Activated CD8-positive, alpha-beta T cell treated with anti-CD3 and anti-CD28 coated beads, Interleukin-2, amount 10 ng/mL, durations not matched to agents 7 days and 5 days (primary cell): Measurements from ENCODE around the gene KAT7. TPM values are rescaled to one million over a fixed set of nuclear protein-coding genes. Genes with fewer than 3 reads are reported as not detected.

Experiments
- ATAC-seq: fragments of 150-1000 bp; cut with Tn5 transposase; one replicate; pipeline ENCODE4 v1.10.0; 2021; ENCODE audit warnings: moderate library complexity
- CTCF ChIA-PET: fragments of 350-600 bp; sonication (Branson Sonifier 250); formaldehyde crosslinking; loops from one replicate; lab custom pipeline; 2021; ENCODE audit warnings: antibody characterized with exemption; lab: Charles Lee
- POLR2A ChIA-PET: fragments of 350-600 bp; sonication (Branson Sonifier 250); formaldehyde crosslinking; loops from one replicate; lab custom pipeline; 2021; ENCODE audit warnings: antibody characterized with exemption; lab: Charles Lee
- DNase-seq: peaks from one replicate; pipeline ENCODE4 v3.0.0-alpha.2; 2020
- H3K27ac Mint-ChIP-seq: one replicate; pipeline ENCODE4 v1.8.0; 2021; ENCODE audit warnings: mild to moderate bottlenecking, mixed read lengths
- H3K27me3 Mint-ChIP-seq: one replicate; pipeline ENCODE4 v1.8.0; 2021; ENCODE audit warnings: low read depth, mixed read lengths
- H3K36me3 Mint-ChIP-seq: one replicate; pipeline ENCODE4 v1.8.0; 2021; ENCODE audit warnings: low read depth, mixed read lengths
- H3K4me1 Mint-ChIP-seq: one replicate; pipeline ENCODE4 v1.8.0; 2021; ENCODE audit warnings: low read depth, mixed read lengths
- H3K4me3 Mint-ChIP-seq: one replicate; pipeline ENCODE4 v1.8.0; 2021; ENCODE audit warnings: mild to moderate bottlenecking, mixed read lengths
- H3K9me3 Mint-ChIP-seq: one replicate; pipeline ENCODE4 v1.8.0; 2022; ENCODE audit warnings: mixed read lengths; ENCODE audit not compliant: insufficient read depth
- total RNA-seq, 2 experiments: library from RNA; stranded (reverse); gene quantifications; one replicate each; pipeline ENCODE4 v1.2.3, GENCODE V29; 2021

KAT7 gene
- total RNA-seq, 2 experiments from 2014 or later, result 75.8 to 76.0 TPM

DNA sequence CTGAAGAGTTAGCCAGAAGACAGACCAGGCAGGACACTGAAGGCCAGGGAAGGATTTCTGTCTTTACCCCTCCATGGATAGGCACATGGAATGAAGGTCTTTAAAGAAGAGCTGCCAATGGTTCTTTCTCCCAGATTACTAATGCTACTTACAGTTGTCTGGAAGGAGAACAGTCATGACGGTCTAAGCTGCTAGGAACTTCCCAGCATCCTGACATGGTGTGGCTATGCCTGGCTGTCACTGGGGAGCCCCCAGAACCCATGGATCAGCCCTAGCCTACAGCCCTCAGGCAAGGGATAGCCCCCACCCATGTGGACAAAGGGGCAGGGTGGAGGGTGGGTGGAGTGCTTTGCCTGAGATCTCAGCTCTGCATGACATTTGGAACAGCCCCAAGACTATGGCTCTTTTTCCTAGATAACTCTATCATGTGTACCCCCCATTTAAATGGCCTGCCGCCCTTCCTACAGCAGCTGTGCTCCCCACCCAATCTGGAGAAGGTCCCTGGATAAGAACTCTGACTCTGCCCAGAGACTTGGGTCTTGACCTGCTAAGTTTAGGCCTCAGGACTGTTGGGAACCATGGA is 9.2 kb upstream of the KAT7 start:
- ChIA-PET CTCF (interaction anchor here (0.7 to 2.7 kb wide), 9 partner anchors 9 to 84 kb away, joined by 3 to 12 read pairs (median 3); partner anchors contain the start of genes FAM117A, KAT7 and SLC35B1), POLR2A (interaction anchor here (0.9 to 1.7 kb wide), 3 partner anchors 9 to 71 kb away, joined by 4 to 9 read pairs (median 4); partner anchors contain the start of genes FAM117A and KAT7)
- H3K9me3 Mint-ChIP-seq, result no peaks in the 10 kb centered on the region
- H3K4me1 Mint-ChIP-seq, result peaks cover 7% of the 10 kb centered on the region
- H3K27me3 Mint-ChIP-seq, result peaks cover 2% of the 10 kb centered on the region
- no peak overlapping the region for H3K27ac Mint-ChIP-seq
- ATAC-seq (peak; percentile 24), DNase-seq (no peak)
- no peaks in the 10 kb centered on the region for H3K36me3 Mint-ChIP-seq
- no peak overlapping the region for H3K4me3 Mint-ChIP-seq

DNA sequence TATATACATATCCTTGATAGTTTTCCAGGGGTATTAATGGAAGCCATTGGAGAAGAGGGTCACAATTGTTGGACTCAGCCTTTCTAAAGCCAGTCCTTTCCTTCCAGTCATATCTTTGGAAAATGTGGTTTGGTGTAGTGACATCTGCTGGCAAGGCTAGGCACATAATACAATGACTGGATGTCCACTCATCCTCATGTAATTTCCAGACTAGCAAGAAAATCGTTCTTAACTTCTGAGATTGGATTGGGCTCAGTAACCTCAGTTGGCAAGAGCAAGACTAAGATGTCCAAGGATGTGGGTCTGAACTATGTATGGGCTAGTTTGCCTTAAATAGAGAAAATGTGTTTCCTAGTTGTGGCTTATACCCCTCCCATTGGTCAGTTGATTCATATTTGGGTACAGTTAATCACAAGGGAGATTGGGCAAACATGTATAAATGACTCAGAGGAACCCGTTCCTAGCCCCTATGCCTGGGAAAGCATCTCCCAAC is 8.7 kb upstream of the KAT7 start:
- POLR2A ChIA-PET, result interaction anchor here (1.2 to 1.7 kb wide), 2 partner anchors 8 to 16 kb away, joined by 4 to 9 read pairs; partner anchors contain the start of genes FAM117A and KAT7
- Mint-ChIP-seq H3K9me3 (no peaks in the 10 kb centered on the region), H3K27ac (no peak overlapping the region), H3K4me3 (no peak overlapping the region), H3K36me3 (no peaks in the 10 kb centered on the region), H3K27me3 (peaks cover 2% of the 10 kb centered on the region), H3K4me1 (peaks cover 7% of the 10 kb centered on the region)
- DNase-seq (peak; percentile 40), ATAC-seq (peak; percentile 28)
- CTCF ChIA-PET, result interaction anchor here (0.7 to 2.7 kb wide), 7 partner anchors 8 to 84 kb away, joined by 3 to 12 read pairs (median 4); partner anchors contain the start of genes FAM117A and KAT7

DNA sequence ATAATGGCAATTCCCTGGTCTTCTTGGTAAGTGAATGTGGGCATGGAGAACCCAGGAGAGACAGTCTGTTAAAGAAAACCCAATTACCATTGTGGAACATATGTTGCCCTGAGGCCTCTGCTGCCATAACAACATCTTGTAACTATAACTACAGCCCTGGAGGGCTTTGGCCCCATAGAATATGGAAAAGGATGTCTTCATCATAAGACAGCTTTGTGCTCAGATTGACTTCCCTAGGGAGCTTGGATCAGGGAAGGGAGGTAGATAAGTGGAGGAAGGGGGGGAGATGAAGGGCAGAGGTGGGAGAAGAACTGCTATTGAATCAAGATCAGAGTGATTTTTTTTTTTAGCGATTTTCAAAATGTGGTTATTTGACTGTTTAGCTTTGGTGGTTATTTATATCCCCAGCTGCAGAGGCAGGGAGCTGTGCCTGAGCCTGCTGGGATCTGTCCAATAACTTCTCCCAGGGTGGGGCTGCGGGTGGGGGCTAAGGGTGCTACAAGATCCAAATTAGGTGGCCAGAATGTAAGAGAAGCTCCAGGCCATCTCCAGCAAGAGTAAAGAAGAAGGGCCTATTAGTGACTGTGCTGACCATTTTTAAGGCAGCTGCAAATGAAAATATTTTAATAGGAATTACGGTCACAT is 5.3 kb upstream of the KAT7 start:
- ATAC-seq, result no peak
- no peak overlapping the region for H3K4me3 Mint-ChIP-seq
- no peaks in the 10 kb centered on the region for H3K9me3 Mint-ChIP-seq
- no peaks in the 10 kb centered on the region for H3K27me3 Mint-ChIP-seq
- H3K27ac Mint-ChIP-seq, result no peak overlapping the region
- H3K36me3 Mint-ChIP-seq, result peaks cover 3% of the 10 kb centered on the region
- peaks cover 20% of the 10 kb centered on the region for H3K4me1 Mint-ChIP-seq
- ChIA-PET POLR2A (no interaction called here), CTCF (interaction anchor here (1.0 to 1.4 kb wide), 3 partner anchors 46 to 87 kb away, joined by 3 to 6 read pairs (median 4); partner anchors contain the start of gene SLC35B1)
- DNase-seq, result no peak

DNA sequence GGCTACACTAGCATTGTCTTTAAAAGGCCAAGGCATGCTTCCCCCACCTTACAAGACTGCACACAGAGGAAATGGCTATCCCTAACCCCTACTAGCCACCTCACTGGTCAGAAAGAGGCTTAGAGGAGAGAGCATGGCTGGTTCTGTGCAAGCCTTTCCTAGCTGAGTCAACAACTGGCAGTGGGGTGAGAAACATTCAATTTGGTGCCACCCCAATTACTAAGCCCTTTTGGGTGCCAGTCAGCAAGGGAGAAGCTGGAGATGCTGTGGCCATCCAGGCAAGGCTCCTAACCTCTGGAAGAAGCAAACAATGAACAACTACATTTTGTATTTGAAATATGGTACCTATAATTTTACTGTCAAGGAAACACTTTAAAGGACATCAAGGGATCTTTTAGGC is 4.7 kb upstream of the KAT7 start:
- peaks cover 3% of the 10 kb centered on the region for H3K36me3 Mint-ChIP-seq
- ChIA-PET CTCF (interaction anchor here (1.0 to 1.4 kb wide), 3 partner anchors 47 to 88 kb away, joined by 3 to 6 read pairs (median 4); partner anchors contain the start of gene SLC35B1), POLR2A (no interaction called here)
- no peaks in the 10 kb centered on the region for H3K9me3 Mint-ChIP-seq
- H3K27ac Mint-ChIP-seq, result no peak overlapping the region
- no peak for ATAC-seq
- no peaks in the 10 kb centered on the region for H3K27me3 Mint-ChIP-seq
- no peak for DNase-seq
- H3K4me1 Mint-ChIP-seq, result peaks cover 22% of the 10 kb centered on the region
- H3K4me3 Mint-ChIP-seq, result no peak overlapping the region

DNA sequence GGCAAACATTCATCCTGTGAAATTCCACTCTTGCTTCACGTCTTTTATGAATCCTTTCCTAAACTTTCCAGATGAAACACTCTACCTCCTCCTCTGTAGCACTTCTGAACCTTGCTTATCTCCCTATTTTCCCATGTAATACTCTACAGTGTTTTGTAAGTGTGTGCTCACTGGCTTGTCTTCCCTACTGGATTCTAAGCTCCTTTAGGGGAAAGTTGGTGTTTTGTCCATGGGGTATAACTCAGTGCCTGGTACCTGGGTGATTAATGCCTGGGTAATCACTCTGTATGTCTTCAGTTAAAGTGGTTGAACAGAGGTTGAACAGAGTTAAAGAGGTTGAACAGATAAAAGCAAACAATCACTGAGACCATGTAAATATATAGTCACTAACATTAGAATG is 3.8 kb upstream of the KAT7 start:
- Mint-ChIP-seq H3K27ac (no peak overlapping the region), H3K27me3 (no peaks in the 10 kb centered on the region), H3K4me1 (peaks cover 26% of the 10 kb centered on the region), H3K36me3 (peaks cover 5% of the 10 kb centered on the region), H3K4me3 (no peak overlapping the region), H3K9me3 (no peaks in the 10 kb centered on the region)
- ChIA-PET POLR2A (no interaction called here), CTCF (interaction anchor here (0.9 to 6.2 kb wide), 2 partner anchors 78 to 214 kb away, joined by 3 to 38 read pairs; partner anchors contain the start of gene SLC35B1)
- ATAC-seq (no peak), DNase-seq (no peak)

DNA sequence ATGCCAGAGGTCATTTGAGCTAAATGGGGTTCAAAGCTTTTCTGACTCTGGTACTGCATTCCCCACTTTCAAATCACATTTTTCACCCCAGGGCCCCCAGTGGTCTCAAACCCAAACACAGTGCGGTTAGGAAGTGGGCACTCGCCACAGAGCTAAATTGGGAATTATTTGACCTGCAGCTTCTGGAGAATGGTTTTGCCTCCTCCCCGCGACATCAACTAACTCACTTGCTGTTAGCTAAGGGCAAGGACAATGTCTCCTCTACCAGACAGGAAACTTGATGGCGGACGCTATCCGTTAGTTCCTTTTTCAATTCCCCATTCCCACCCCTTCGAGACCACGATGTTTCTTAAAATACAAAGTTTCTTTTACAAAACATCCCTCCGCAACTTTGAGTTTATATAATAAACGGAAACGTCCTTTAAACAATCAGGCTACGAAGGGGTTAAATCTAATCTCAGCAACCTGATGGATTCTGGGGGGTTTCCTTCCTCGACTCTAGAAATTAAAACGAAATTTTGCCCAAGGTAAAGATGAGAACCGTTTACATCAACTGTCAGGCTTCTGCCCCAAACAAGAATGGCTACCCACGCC is 500 bp upstream of the KAT7 start:
- Mint-ChIP-seq H3K36me3 (peaks cover 36% of the 10 kb centered on the region), H3K4me3 (peak overlapping the region; percentile 94), H3K27ac (peak overlapping the region; percentile 96), H3K9me3 (no peaks in the 10 kb centered on the region), H3K27me3 (no peaks in the 10 kb centered on the region), H3K4me1 (peaks cover 47% of the 10 kb centered on the region)
- ATAC-seq, result no peak
- ChIA-PET POLR2A (interaction anchor here (0.5 to 3.0 kb wide), 23 partner anchors 9 to 397 kb away, joined by 3 to 41 read pairs (median 5); partner anchors contain the start of genes FAM117A and SLC35B1), CTCF (interaction anchor here (0.7 to 6.2 kb wide), 14 partner anchors 10 to 218 kb away, joined by 3 to 38 read pairs (median 3); partner anchors contain the start of gene SLC35B1)
- peak; percentile 43 for DNase-seq

DNA sequence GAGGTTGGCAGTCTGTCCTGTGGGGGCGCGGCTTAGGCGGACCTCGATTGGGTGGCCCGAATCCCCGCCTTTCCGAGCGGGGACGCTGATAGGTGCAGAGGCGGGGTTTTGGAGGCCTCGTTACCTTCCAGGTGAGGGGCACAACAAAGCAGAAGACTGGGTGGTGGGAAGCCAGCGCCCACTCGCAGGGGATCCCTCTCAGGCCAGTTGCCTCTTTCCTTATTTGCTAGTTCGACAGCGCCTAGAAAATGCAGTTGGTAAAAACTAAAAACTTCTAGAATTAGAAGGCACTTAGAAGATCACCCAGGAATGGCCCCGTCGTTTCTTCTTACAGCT is 730 bp downstream of the KAT7 start:
- ChIA-PET POLR2A (interaction anchor here (0.9 to 3.0 kb wide), 10 partner anchors 11 to 217 kb away, joined by 3 to 41 read pairs (median 9); partner anchors contain the start of genes FAM117A, SLC35B1 and SPOP), CTCF (interaction anchor here (0.7 to 6.2 kb wide), 2 partner anchors 43 to 82 kb away, joined by 3 to 38 read pairs; partner anchors contain the start of gene SLC35B1)
- ATAC-seq, result no peak
- Mint-ChIP-seq H3K4me1 (peaks cover 57% of the 10 kb centered on the region), H3K27me3 (no peaks in the 10 kb centered on the region), H3K27ac (peak overlapping the region; percentile 96), H3K4me3 (peak overlapping the region; percentile 94), H3K36me3 (peaks cover 46% of the 10 kb centered on the region), H3K9me3 (no peaks in the 10 kb centered on the region)
- no peak for DNase-seq

DNA sequence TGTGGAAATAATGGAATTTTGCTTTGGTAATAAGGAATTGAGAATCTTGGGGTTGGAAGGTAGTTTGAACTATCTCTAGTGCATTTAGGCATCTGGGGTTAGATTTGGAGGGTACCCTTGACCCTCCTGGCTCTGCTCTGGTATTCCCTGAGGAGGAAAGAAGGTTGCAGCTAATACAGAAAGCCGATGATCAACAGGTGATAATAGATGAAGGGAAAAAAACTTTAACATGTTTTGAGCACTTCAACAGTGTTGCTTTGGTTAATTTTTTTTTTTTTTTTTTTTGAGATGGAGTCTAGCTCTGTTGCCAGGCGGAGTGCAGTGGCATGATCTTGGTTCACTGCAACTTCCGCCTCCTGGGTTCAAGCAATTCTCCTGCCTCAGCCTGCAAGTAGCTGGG is 4.8 kb downstream of the KAT7 start:
- H3K27me3 Mint-ChIP-seq, result no peaks in the 10 kb centered on the region
- no peak overlapping the region for H3K4me3 Mint-ChIP-seq
- H3K36me3 Mint-ChIP-seq, result peaks cover 70% of the 10 kb centered on the region
- ChIA-PET POLR2A (interaction anchor here (0.6 kb wide), 1 partner anchor 288 kb away, joined by 3 read pairs; no protein-coding TSS in a partner anchor), CTCF (interaction anchor here (1.0 to 1.7 kb wide), 2 partner anchors 22 to 85 kb away, joined by 3 to 8 read pairs; partner anchors contain the start of gene SLC35B1)
- H3K4me1 Mint-ChIP-seq, result peaks cover 70% of the 10 kb centered on the region
- ATAC-seq (no peak), DNase-seq (no peak)
- no peaks in the 10 kb centered on the region for H3K9me3 Mint-ChIP-seq
- no peak overlapping the region for H3K27ac Mint-ChIP-seq

DNA sequence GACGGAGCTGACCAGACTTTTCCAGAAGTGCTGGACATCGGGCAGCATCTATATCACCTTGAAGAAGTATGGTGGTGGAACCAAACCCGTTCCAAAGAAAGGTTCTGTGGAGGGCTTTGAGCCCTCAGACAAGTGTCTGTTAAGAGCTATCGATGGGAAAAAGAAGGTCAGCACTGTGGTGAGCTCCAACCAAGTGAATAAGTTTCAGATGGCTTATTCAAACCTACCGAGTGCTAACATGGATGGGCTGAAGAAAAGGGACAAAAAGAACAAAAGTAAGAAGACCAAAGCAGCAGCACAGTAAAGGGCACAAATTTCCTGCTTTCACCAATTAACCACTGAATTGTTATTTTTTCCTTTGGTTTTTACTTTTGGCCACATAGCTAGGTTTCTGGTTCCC is 6.9 kb downstream of the KAT7 start:
- Mint-ChIP-seq H3K36me3 (peaks cover 78% of the 10 kb centered on the region), H3K4me1 (peaks cover 64% of the 10 kb centered on the region), H3K4me3 (peak overlapping the region; percentile 20), H3K27ac (peak overlapping the region; percentile 62), H3K9me3 (no peaks in the 10 kb centered on the region), H3K27me3 (no peaks in the 10 kb centered on the region)
- peak; percentile 28 for ATAC-seq
- POLR2A ChIA-PET, result no interaction called here
- no peak for DNase-seq
- CTCF ChIA-PET, result interaction anchor here (0.8 to 1.1 kb wide), 3 partner anchors 29 to 238 kb away, joined by 3 to 6 read pairs (median 3); no protein-coding TSS in a partner anchor

DNA sequence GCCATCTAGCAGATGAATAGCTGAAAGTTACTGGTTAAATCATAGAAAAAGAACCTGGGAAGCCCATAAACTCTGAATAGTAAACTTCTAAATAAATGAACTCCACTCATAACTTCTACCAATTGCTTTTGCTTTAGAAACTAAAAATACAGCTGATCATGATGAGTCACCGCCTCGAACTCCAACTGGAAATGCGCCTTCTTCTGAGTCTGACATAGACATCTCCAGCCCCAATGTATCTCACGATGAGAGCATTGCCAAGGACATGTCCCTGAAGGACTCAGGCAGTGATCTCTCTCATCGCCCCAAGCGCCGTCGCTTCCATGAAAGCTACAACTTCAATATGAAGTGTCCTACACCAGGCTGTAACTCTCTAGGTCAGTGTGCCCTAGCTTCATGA is 9.7 kb downstream of the KAT7 start:
- Mint-ChIP-seq H3K4me1 (peaks cover 46% of the 10 kb centered on the region), H3K4me3 (no peak overlapping the region), H3K9me3 (no peaks in the 10 kb centered on the region), H3K27me3 (no peaks in the 10 kb centered on the region), H3K27ac (peak overlapping the region; percentile 30), H3K36me3 (peaks cover 65% of the 10 kb centered on the region)
- ChIA-PET CTCF (interaction anchor here (1.2 to 2.2 kb wide), 5 partner anchors 18 to 231 kb away, joined by 3 to 7 read pairs (median 5); partner anchors contain the start of gene SLC35B1), POLR2A (interaction anchor here (0.6 to 1.9 kb wide), 3 partner anchors 9 to 59 kb away, joined by 3 to 7 read pairs (median 4); partner anchors contain the start of gene KAT7)
- DNase-seq (no peak), ATAC-seq (no peak)

DNA sequence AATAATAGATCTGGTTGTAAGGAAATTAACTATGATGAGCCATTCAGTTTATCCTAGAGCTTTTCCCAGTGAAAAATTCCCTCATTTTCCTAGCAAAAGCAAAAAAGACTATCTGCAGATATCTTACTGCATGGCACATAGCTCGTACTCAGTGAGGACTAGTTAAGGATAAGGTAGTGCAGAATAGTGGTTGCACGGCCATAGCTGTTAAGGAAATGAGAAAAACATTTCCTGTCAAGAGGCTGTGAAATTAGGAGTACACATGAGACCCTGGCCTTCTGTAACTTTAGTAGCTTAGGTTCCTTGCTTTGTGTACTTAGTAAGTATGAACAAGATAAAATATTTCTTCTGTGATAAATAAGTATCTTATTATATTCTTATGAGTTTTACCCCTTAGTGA is 10.3 kb downstream of the KAT7 start:
- H3K27ac Mint-ChIP-seq, result peak overlapping the region; percentile 7
- ATAC-seq (no peak), DNase-seq (no peak)
- no peak overlapping the region for H3K4me3 Mint-ChIP-seq
- peaks cover 43% of the 10 kb centered on the region for H3K4me1 Mint-ChIP-seq
- peaks cover 61% of the 10 kb centered on the region for H3K36me3 Mint-ChIP-seq
- H3K9me3 Mint-ChIP-seq, result no peaks in the 10 kb centered on the region
- ChIA-PET CTCF (interaction anchor here (1.2 to 2.2 kb wide), 5 partner anchors 17 to 231 kb away, joined by 3 to 7 read pairs (median 5); partner anchors contain the start of gene SLC35B1), POLR2A (interaction anchor here (0.6 to 1.9 kb wide), 3 partner anchors 8 to 59 kb away, joined by 3 to 7 read pairs (median 4); partner anchors contain the start of gene KAT7)
- H3K27me3 Mint-ChIP-seq, result no peaks in the 10 kb centered on the region
